H1 (cell line): ENCODE results near the gene MKI67. TPM values are rescaled to one million over a fixed set of nuclear protein-coding genes. Genes with fewer than 3 reads are reported as not detected.

ENCODE experiments used
- CTCF ChIA-PET: fragments of 300-600 bp; sonication (Branson Sonifier 250); formaldehyde crosslinking; loops from one replicate; lab custom pipeline; 2021; ENCODE audit not compliant: partially characterized antibody; lab: Charles Lee
- POLR2A ChIA-PET: fragments of 300-600 bp; sonication (Branson Sonifier 250); formaldehyde crosslinking; loops from one replicate; lab custom pipeline; 2021; ENCODE audit warnings: inconsistent platforms; ENCODE audit not compliant: partially characterized antibody; lab: Charles Lee
- DNase-seq, 2 experiments: peaks; one replicate each; pipeline versions ENCODE4 v3.0.0 to v3.0.0-alpha.2; 2010 to 2022; ENCODE audit warnings: low spot score in 2 of 2, low read depth in 1 of 2, mixed read lengths in 1 of 2
- FAIRE-seq: peaks from 2 replicates; lab custom pipeline; 2011; peaks lifted over from hg19 to GRCh38; lab: Jason Lieb, UNC
- H2AFZ ChIP-seq: 2 replicates; pipeline ENCODE4 v1.8.1; 2012; ENCODE audit warnings: low read length, inconsistent platforms
- H2AK5ac ChIP-seq: 2 replicates; pipeline ENCODE4 v1.6.1; 2013; ENCODE audit warnings: low read depth, low read length
- H2BK120ac ChIP-seq: replicated peaks from 2 replicates; pipeline ENCODE3; 2013; ENCODE audit warnings: low read depth, low read length, inconsistent platforms
- H2BK12ac ChIP-seq: 2 replicates; pipeline ENCODE4 v1.6.1; 2013; ENCODE audit warnings: low read depth, low read length
- H2BK15ac ChIP-seq: 2 replicates; pipeline ENCODE4 v1.6.1; 2013; ENCODE audit warnings: low read length
- H2BK20ac ChIP-seq: 2 replicates; pipeline ENCODE4 v1.6.1; 2013; ENCODE audit warnings: low read length
- H2BK5ac ChIP-seq: 2 replicates; pipeline ENCODE4 v1.6.1; 2013; ENCODE audit warnings: low read depth, low read length
- H3K14ac ChIP-seq: 2 replicates; pipeline ENCODE4 v1.6.1; 2013; ENCODE audit warnings: inconsistent platforms; ENCODE audit not compliant: insufficient read length
- H3K18ac ChIP-seq: 2 replicates; pipeline ENCODE4 v1.6.1; 2013; ENCODE audit warnings: low read length; ENCODE audit errors: extremely low read depth
- H3K23ac ChIP-seq: 2 replicates; pipeline ENCODE4 v1.6.1; 2013; ENCODE audit warnings: inconsistent platforms; ENCODE audit not compliant: insufficient read length
- H3K23me2 ChIP-seq: 2 replicates; pipeline ENCODE4 v1.6.1; 2013; ENCODE audit warnings: low read depth, low read length
- H3K27ac ChIP-seq: 2 replicates; pipeline ENCODE4 v1.6.1; 2011; ENCODE audit warnings: low read depth, low read length, inconsistent platforms
- H3K27me3 ChIP-seq, 4 experiments: replicated peaks in 1 of 4; 1 replicate in 1 of 4; 2 replicates in 3 of 4; pipeline versions ENCODE4 v1.6.1 to v1.8.1; 2011 to 2013; ENCODE audit warnings: low read length in 3 of 4, mild to moderate bottlenecking in 3 of 4, inconsistent platforms in 2 of 4, mixed read lengths in 2 of 4, moderate library complexity in 1 of 4; ENCODE audit not compliant: control insufficient read depth in 3 of 4, insufficient read depth in 3 of 4; ENCODE audit errors: extremely low read depth in 1 of 4
- H3K36me3 ChIP-seq, 4 experiments: 2 replicates each; pipeline versions ENCODE4 v1.6.1 to v1.8.1; 2011 to 2013; ENCODE audit warnings: mild to moderate bottlenecking in 4 of 4, low read length in 3 of 4, moderate library complexity in 2 of 4, control low read depth in 1 of 4, inconsistent platforms in 1 of 4; ENCODE audit not compliant: insufficient read depth in 4 of 4, control insufficient read depth in 2 of 4
- H3K4ac ChIP-seq: replicated peaks from 2 replicates; pipeline ENCODE3; 2013; ENCODE audit warnings: low read length, low read depth, mixed read lengths, inconsistent platforms; ENCODE audit not compliant: insufficient read length
- H3K4me1 ChIP-seq, 4 experiments: replicated peaks in 1 of 4; 1 replicate in 1 of 4; 2 replicates in 3 of 4; pipeline versions ENCODE4 v1.6.1 to v1.8.1; 2011 to 2013; ENCODE audit warnings: low read length in 3 of 4, inconsistent platforms in 2 of 4, mixed read lengths in 1 of 4; ENCODE audit not compliant: insufficient read depth in 4 of 4, control insufficient read depth in 3 of 4
- H3K4me2 ChIP-seq, 2 experiments: 2 replicates each; pipeline versions ENCODE4 v1.6.1 to v1.8.1; 2011 to 2013; ENCODE audit warnings: low read depth in 2 of 2, low read length in 2 of 2, control low read depth in 1 of 2, inconsistent platforms in 1 of 2, mild to moderate bottlenecking in 1 of 2; ENCODE audit not compliant: insufficient read depth in 1 of 2
- H3K4me3 ChIP-seq, 4 experiments: fragments of 200-600, 300-600 bp in 1 of 4; sonication (generic), shearing (Covaris generic), sonication (Bioruptor Twin) in 1 of 4; 2 replicates each; pipeline versions ENCODE4 v1.5.1 to v1.8.1; 2011 to 2016; ENCODE audit warnings: low read length in 4 of 4, low read depth in 3 of 4, control low read depth in 2 of 4, inconsistent platforms in 2 of 4, mild to moderate bottlenecking in 2 of 4, mixed read lengths in 1 of 4, moderate library complexity in 1 of 4; ENCODE audit not compliant: insufficient read depth in 2 of 4; ENCODE audit errors: extremely low read depth in 1 of 4
- H3K56ac ChIP-seq: replicated peaks from 2 replicates; pipeline ENCODE3; 2013; ENCODE audit warnings: low read depth, mild to moderate bottlenecking, mixed read lengths, low read length, inconsistent platforms; ENCODE audit not compliant: insufficient read length
- H3K79me1 ChIP-seq: 2 replicates; pipeline ENCODE4 v1.6.1; 2013; ENCODE audit warnings: low read depth, low read length, control low read depth
- H3K79me2 ChIP-seq, 2 experiments: 2 replicates each; pipeline versions ENCODE4 v1.6.1 to v1.8.1; 2012 to 2013; ENCODE audit warnings: low read length in 2 of 2, mild to moderate bottlenecking in 2 of 2, inconsistent platforms in 1 of 2; ENCODE audit not compliant: insufficient read depth in 2 of 2, control insufficient read depth in 1 of 2
- H3K9ac ChIP-seq, 4 experiments: replicated peaks in 1 of 4; 1 replicate in 1 of 4; 2 replicates in 3 of 4; pipeline versions ENCODE4 v1.6.1 to v1.8.1; 2011 to 2013; ENCODE audit warnings: low read depth in 3 of 4, low read length in 3 of 4, control low read depth in 2 of 4, mild to moderate bottlenecking in 2 of 4, moderate library complexity in 2 of 4, inconsistent platforms in 1 of 4; ENCODE audit errors: extremely low read depth in 1 of 4
- H3K9me3 ChIP-seq, 2 experiments: 2 replicates each; pipeline versions ENCODE4 v1.6.1 to v1.8.1; 2012 to 2013; ENCODE audit warnings: mild to moderate bottlenecking in 2 of 2, moderate library complexity in 2 of 2, control low read depth in 1 of 2, inconsistent platforms in 1 of 2, low read depth in 1 of 2, low read length in 1 of 2, mixed read lengths in 1 of 2; ENCODE audit not compliant: insufficient read depth in 2 of 2
- H4K20me1 ChIP-seq, 2 experiments: replicated peaks in 1 of 2; 2 replicates each; pipeline versions ENCODE3 to v1.8.1; 2011 to 2013; ENCODE audit warnings: inconsistent platforms in 2 of 2, low read length in 2 of 2, mild to moderate bottlenecking in 1 of 2; ENCODE audit not compliant: insufficient read depth in 2 of 2, control insufficient read depth in 1 of 2
- H4K5ac ChIP-seq: 2 replicates; pipeline ENCODE4 v1.6.1; 2013; ENCODE audit warnings: low read length, low read depth, mixed read lengths, inconsistent platforms; ENCODE audit not compliant: insufficient read length
- H4K8ac ChIP-seq: 2 replicates; pipeline ENCODE4 v1.8.0; 2013; ENCODE audit warnings: mild to moderate bottlenecking, moderate library complexity, low read length, inconsistent platforms; ENCODE audit not compliant: insufficient read depth; ENCODE audit errors: extremely low read depth
- H4K91ac ChIP-seq: replicated peaks from 2 replicates; pipeline ENCODE3; 2013; ENCODE audit warnings: low read length, mixed read lengths, inconsistent platforms; ENCODE audit not compliant: insufficient read length
- CEBPB ChIP-seq: IDR thresholded peaks from 2 replicates; pipeline ENCODE4 v1.6.1; 2012; ENCODE audit warnings: low read depth, low read length
- CHD2 ChIP-seq: IDR thresholded peaks from 2 replicates; pipeline ENCODE4 v1.6.1; 2012; ENCODE audit warnings: low read length, improper control_type of control experiment
- CTCF ChIP-seq, 3 experiments: IDR thresholded peaks; 1 replicate in 2 of 3; 2 replicates in 1 of 3; pipeline versions ENCODE4 v1.5.1 to v1.6.1; 2011; ENCODE audit warnings: low read length in 3 of 3, mild to moderate bottlenecking in 3 of 3, inconsistent platforms in 2 of 3, low read depth in 1 of 3, moderate library complexity in 1 of 3; ENCODE audit not compliant: insufficient read depth in 1 of 3; ENCODE audit errors: control extremely low read depth in 1 of 3
- EP300 ChIP-seq, 2 experiments: IDR thresholded peaks; 1 replicate in 1 of 2; 2 replicates in 1 of 2; pipeline ENCODE4 v1.6.1; 2011 to 2012; ENCODE audit warnings: low read depth in 2 of 2, low read length in 2 of 2, mild to moderate bottlenecking in 2 of 2, borderline replicate concordance in 1 of 2, inconsistent platforms in 1 of 2, moderate library complexity in 1 of 2
- HDAC6 ChIP-seq: IDR thresholded peaks from one replicate; pipeline ENCODE4 v1.7.1; 2012; ENCODE audit warnings: low read depth, mild to moderate bottlenecking, inconsistent platforms, low read length, moderate library complexity
- JUND ChIP-seq: IDR thresholded peaks from 2 replicates; pipeline ENCODE4 v1.6.1; 2011; ENCODE audit warnings: mild to moderate bottlenecking, improper control_type of control experiment, low read length
- KDM1A ChIP-seq: fragments of 200-600, 300-600 bp; sonication (generic); IDR thresholded peaks from 2 replicates; pipeline ENCODE4 v1.7.1; 2016; ENCODE audit warnings: mild to moderate bottlenecking, low read length, borderline replicate concordance
- KDM5A ChIP-seq: fragments of 200-600 bp; IDR thresholded peaks from 2 replicates; pipeline ENCODE4 v1.7.1; 2012; ENCODE audit warnings: mild to moderate bottlenecking, low read length, inconsistent platforms, mixed read lengths
- NANOG ChIP-seq: IDR thresholded peaks from 2 replicates; pipeline ENCODE4 v1.6.1; 2011; ENCODE audit warnings: low read length, low read depth, mild to moderate bottlenecking, inconsistent platforms; ENCODE audit not compliant: insufficient read depth, poor library complexity, severe bottlenecking
- POLR2A ChIP-seq, 2 experiments: IDR thresholded peaks; 1 replicate in 1 of 2; 2 replicates in 1 of 2; pipeline ENCODE4 v1.6.1; 2011; ENCODE audit warnings: low read depth in 2 of 2, low read length in 2 of 2, mild to moderate bottlenecking in 2 of 2; ENCODE audit errors: control extremely low read depth in 1 of 2
- SP2 ChIP-seq: IDR thresholded peaks from 2 replicates; pipeline ENCODE4 v1.6.1; 2012; ENCODE audit warnings: mild to moderate bottlenecking, low read length, inconsistent platforms
- USF2 ChIP-seq: IDR thresholded peaks from 2 replicates; pipeline ENCODE4 v1.6.1; 2011; ENCODE audit warnings: low read length, improper control_type of control experiment
- polyA plus RNA-seq, 7 experiments: library from polyadenylated mRNA; depleted of rRNA in 3 of 7; stranded (reverse) in 5 of 7; unstranded in 2 of 7; fragments of >200 nt in 5 of 7; fragments of 200-250 nt in 2 of 7; gene quantifications; 1 replicate in 5 of 7; 2 replicates in 1 of 7; 4 replicates in 1 of 7; pipeline versions ENCODE4 v1.2.1 to v1.2.3, GENCODE V29; 2011 to 2013; ENCODE audit warnings: missing spikeins in 2 of 7, mixed read lengths in 2 of 7
- total RNA-seq: library from RNA; stranded (reverse); fragmentation: NEBNext Ultra II Directional; extraction: Animal tissue kit (Norgen Biotek cat#: 25700); gene quantifications from 2 replicates; pipeline ENCODE4 v1.2.1, GENCODE V29; 2021

MKI67 gene
- total and polyA plus RNA-seq, 2 of the 8 experiments (the other 6 are each of a cell fraction or from before 2014, with no cell fraction given), result 15.8 to 85.1 TPM

GRCh38 chr10:128050936-128051335 lies 75.3 kb downstream of the MKI67 start:
- Histone ChIP-seq H3K4ac (no peak overlapping the region), H3K79me2 (no peaks in the 10 kb centered on the region), H3K9ac (no peak overlapping the region), H2AFZ (no peak overlapping the region), H3K56ac (no peak overlapping the region), H3K27me3 (no peaks in the 10 kb centered on the region), H3K36me3 (no peaks in the 10 kb centered on the region), H2BK120ac (no peak overlapping the region), H3K79me1 (no peaks in the 10 kb centered on the region), H3K14ac (no peak overlapping the region), H2AK5ac (no peak overlapping the region), H4K91ac (no peak overlapping the region), H3K4me3 (no peak overlapping the region), H2BK12ac (no peak overlapping the region), H4K5ac (no peak overlapping the region), H2BK15ac (no peak overlapping the region), H3K18ac (no peak overlapping the region), H3K23ac (no peak overlapping the region), H4K8ac (no peak overlapping the region), H2BK5ac (no peak overlapping the region), H3K4me1 (peaks cover 0 to 2% (median 0%) of the 10 kb centered on the region in 4 experiments; a peak in 2 of 7 replicates), H3K9me3 (no peaks in the 10 kb centered on the region), H2BK20ac (no peak overlapping the region), H3K4me2 (no peak overlapping the region), H3K23me2 (peaks cover 4% of the 10 kb centered on the region; the same call in 1 of the 2 replicates), H4K20me1 (peaks cover 0 to 1% of the 10 kb centered on the region in 2 experiments), H3K27ac (no peak overlapping the region)
- CTCF ChIA-PET, result interaction anchor here (0.6 to 5.3 kb wide), 8 partner anchors 8 to 88 kb away, joined by 3 to 25 read pairs (median 4); no protein-coding TSS in a partner anchor
- DNase-seq (no peak), FAIRE-seq (no peak)
- POLR2A ChIA-PET, result no interaction called here
- no peak for TF ChIP-seq KDM5A
- no peak for TF ChIP-seq CEBPB
- no peak for TF ChIP-seq CHD2
- TF ChIP-seq JUND, result no peak
- TF ChIP-seq NANOG, result no peak
- no peak for TF ChIP-seq HDAC6
- TF ChIP-seq SP2, result no peak
- TF ChIP-seq USF2, result no peak
- no peak for TF ChIP-seq KDM1A
- no peak for TF ChIP-seq CTCF (IDR thresholded peaks at IDR 0.05; ENCODE audit: control extremely low read depth in 1 of 3, insufficient read depth in 1 of 3, low read depth in 1 of 3, low read length in 3 of 3)
- no peak for TF ChIP-seq EP300 (IDR thresholded peaks at IDR 0.05; ENCODE audit: borderline replicate concordance in 1 of 2, low read depth in 2 of 2, low read length in 2 of 2)
- no peak for TF ChIP-seq POLR2A (IDR thresholded peaks at IDR 0.05; ENCODE audit: control extremely low read depth in 1 of 2, low read depth in 2 of 2, low read length in 2 of 2)
